HT1080 (cell line): ENCODE results near the gene MRFAP1. TPM values are rescaled to one million over a fixed set of nuclear protein-coding genes. Genes with fewer than 3 reads are reported as not detected.

Source experiments
- DNase-seq: peaks from one replicate; pipeline ENCODE4 v3.0.0-alpha.2; 2015; ENCODE audit warnings: low read depth
- polyA plus RNA-seq, 2 experiments: library from polyadenylated mRNA; depleted of rRNA; stranded (reverse); fragments of >200 nt; gene quantifications; 2 replicates each; pipeline ENCODE4 v1.2.3, GENCODE V29; 2015
- total RNA-seq: library from RNA; depleted of rRNA; stranded (reverse); fragments of >200 nt; shearing (Covaris generic); gene quantifications from 2 replicates; pipeline ENCODE4 v1.2.3, GENCODE V29; 2014; rRNA removed

MRFAP1 gene
- total RNA-seq, result 126 and 155 TPM in 2 replicates
- 374 and 385 TPM in 2 replicates for polyA plus RNA-seq (2015; cell fraction: cytosol; rRNA removed)
- polyA plus RNA-seq (2015; cell fraction: nucleus; rRNA removed), result 183 and 194 TPM in 2 replicates

DNA sequence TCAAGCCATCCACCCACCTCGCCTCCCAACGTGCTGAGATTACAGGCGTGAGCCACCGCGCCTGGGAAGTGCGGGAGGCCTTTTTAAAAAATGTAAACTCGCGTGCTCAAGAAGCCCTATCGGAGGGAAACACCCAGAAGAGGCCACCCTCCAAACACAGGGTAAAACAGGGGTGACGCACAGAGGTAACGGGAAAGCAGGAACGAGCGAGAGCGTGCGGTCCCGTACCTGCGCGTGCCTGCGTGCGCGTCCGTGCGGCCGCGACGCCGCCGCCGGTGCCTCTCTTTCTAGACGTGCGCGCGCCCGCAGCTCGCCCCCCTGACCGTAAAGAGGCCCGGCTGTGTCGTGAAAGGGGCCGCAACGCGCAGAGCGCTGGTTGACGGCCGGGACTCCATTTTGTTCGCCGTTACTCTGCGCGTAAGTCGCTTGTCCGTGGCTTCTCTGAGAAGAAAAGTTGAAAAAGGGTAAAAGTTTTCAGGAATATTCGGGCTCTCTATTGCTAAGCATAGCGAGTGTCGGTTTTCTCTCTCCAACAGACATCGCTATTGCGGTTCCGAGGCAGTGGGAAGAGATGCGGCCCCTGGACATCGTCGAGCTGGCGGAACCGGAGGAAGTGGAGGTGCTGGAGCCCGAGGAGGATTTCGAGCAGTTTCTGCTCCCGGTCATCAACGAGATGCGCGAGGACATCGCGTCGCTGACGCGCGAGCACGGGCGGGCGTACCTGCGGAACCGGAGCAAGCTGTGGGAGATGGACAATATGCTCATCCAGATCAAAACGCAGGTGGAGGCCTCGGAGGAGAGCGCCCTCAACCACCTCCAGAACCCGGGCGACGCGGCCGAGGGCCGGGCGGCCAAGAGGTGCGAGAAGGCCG lies at the start of gene MRFAP1:
TSS of gene MRFAP1 (plus strand) at position 394 of the 872 bp plus-strand sequence. CDS start at position 572, 178 bp downstream.
- peak; percentile 93 for DNase-seq

DNA sequence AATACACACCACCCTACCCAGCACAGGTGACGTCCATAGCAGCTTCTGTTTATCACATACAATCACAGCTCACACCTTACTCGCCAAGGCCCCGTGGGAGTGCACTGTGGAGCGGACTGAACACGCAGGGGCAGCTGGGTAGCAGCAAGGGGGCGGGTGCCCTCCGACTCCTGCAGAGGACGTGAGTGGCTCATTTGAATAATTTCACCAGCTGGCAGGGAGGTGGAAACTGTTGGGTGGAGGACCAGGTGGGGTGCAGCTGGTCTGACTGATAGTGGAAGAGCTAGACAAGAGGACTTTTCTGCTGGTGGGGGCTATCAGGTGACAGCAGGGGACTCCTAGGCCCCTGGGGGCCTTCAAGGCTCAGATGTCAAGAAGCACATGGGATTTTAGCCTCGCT lies 49.2 kb upstream of the MRFAP1 start:
- DNase-seq, result no peak

GRCh38 chr4:6591781-6592180 lies 48.7 kb upstream of the MRFAP1 start:
- no peak for DNase-seq

GRCh38 chr4:6592804-6593563 lies 47.5 kb upstream of the MRFAP1 start:
- DNase-seq, result no peak

DNA sequence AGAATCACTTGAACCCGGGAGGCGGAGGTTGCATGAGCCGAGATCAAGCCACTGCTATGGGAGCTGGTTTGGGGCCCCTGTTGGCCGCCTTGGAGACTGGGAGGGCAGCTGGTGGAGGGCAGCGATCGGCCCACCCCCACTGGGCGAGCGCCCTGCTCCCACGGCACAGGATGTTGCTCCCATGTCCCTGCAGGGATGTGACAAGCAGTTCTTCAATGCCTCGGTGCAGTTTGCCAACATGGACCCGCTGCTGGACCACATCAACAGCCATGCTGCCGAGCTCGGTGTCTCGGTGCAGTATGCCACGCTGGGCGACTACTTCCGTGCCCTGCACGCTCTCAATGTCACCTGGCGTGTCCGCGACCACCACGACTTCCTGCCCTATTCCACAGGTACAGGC lies 46.1 kb upstream of the MRFAP1 start:
- DNase-seq, result no peak

DNA sequence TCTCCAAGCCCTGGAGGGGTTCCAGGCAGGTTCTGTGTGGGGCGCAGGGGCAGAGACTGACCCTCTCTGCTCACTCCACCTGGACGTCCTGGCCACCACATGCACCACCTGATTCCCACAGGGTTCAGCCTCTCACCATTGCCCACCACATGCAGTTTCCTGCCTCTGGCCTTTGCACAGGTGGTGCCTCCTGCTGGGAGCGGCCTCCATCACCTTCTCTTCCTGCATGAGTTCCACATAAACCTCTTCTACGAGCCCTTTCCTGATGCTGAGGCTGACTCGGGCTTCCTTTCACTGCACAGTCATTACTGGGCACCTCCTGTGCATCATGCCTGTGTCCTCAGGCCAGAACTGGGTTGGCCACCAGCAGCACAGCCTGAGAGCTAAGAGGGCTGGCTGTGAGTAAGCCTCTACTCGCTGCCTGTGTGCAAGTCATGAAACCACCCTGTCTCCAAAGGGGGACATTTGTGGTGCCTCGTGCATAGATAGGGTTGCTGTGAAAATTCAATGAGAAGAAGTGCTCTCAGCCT lies 45.6 kb upstream of the MRFAP1 start:
- peak; percentile 58 for DNase-seq

GRCh38 chr4:6595897-6596537 lies 44.5 kb upstream of the MRFAP1 start:
- DNase-seq, result no peak

DNA sequence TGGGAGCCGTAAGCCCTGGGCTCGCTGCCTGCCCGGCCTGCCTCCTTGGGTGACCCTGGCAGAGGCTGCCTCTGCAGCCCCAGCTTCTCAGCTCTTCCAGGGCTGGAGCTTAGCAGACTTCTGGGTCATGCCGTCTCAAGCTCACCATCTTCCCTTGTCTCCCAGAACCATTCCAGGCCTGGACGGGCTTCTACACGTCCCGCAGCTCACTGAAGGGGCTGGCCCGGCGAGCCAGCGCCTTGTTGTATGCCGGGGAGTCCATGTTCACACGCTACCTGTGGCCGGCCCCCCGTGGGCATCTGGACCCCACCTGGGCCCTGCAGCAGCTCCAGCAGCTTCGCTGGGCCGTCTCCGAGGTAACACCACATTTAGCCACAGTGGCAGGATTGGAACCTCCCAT lies 43.5 kb upstream of the MRFAP1 start:
- no peak for DNase-seq

- no peak for DNase-seq
Observed at GRCh38 chr4:6598127-6598526, 42.4 kb upstream of the MRFAP1 start.

- DNase-seq, result no peak
Observed at GRCh38 chr4:6598641-6599040, 41.8 kb upstream of the MRFAP1 start.

DNA sequence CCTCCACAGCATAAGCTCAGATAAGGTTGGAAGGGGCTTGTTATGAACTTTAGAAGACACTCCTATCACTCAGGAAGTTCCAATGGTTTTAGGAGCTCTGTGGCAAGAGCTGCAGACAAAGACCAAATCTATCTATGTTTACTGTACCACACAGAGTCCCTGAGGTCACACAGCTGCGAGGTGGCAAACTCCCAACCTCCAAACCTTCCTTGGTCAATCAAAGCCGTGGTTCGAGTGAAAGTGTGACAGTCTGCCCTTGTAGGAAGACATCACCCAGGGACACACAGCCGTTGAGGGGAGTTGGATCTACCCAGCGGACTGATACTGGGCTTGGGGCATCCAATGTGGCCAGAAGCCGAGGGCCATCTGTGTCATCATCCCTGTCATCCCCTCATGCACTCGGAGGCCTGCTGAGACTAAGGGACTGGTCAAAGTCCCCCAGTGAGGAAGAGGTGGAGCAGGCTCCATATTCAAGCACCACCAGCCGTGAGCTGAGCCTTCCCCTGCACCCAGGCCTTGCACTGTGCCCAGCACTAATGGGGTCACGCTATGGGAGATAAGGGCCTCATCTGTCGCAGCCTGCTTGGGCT lies 38.7 kb upstream of the MRFAP1 start:
- DNase-seq, result no peak

- DNase-seq, result no peak
Observed at GRCh38 chr4:6602289-6602688, 38.2 kb upstream of the MRFAP1 start.

- no peak for DNase-seq
Observed at GRCh38 chr4:6603128-6603527, 37.4 kb upstream of the MRFAP1 start.

- DNase-seq, result no peak
Observed at GRCh38 chr4:6605114-6605513, 35.4 kb upstream of the MRFAP1 start.

- DNase-seq, result no peak
Observed at GRCh38 chr4:6605605-6606004, 34.9 kb upstream of the MRFAP1 start.

DNA sequence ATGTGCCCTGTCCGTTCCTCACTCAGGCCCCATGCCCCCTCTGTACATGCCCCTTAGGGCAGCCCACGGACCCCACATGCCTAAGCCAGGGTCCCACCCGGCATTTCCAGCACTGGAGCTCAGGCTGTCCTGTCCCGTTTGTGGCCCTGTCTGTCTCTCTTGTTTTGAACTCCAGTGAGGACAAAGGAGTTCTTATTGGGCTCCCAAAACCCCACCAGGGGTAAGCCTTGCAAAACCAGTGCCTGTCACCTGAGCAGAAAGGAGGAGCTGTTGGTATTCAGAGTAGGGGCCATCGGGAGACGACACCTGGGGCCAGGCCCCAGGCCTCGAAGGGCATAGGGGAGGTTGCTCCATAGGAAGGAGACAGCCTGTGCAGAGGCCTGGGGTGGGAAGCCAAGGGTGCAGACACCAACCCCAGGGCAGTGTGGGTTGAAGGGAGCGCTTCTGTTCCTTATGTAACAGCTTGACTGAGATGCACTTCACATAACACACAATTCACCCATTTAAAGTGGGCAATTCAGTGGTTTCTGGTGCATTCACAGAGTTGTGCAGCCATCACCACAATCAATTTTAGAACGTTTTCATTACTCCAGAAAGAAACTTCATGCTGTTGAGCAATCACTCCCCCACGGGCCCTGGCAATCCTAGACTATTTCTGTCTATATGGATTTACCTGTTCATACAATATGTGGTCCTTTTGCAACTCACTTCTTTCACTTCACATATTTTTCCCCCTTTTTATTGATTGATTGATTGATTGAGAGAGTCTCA lies 33.8 kb upstream of the MRFAP1 start:
- DNase-seq, result no peak

DNA sequence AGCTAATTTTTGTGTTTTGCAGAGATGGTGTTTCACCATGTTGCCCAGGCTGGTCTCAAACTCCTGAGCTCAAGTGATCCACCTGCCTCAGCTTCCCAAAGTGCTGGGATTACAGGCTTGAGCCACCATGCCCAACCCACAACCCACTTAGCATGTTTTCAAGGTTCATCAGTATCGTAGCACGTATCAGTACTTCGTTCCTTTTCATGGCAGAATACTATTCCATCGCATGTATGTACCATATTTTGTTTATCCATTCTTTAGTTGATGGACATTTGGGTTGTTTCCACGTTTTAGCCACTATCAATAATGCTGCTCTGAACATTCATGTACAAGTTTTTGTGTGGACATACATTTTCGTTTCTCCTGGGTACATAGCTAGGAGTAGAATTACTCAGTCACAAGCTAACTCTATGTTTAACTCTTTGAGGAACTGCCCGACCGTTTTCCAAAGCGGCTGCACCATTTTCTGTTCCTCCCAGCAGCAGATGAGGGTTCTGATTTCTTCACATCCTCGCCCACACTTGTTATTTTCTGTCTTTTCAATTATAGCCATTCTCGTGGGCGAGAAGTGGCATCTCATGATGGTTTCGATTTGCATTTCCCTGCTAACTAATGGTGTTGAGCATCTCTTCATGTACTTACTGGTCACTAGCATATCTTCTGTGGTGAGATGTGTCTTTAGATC lies 33.0 kb upstream of the MRFAP1 start:
- no peak for DNase-seq

DNA sequence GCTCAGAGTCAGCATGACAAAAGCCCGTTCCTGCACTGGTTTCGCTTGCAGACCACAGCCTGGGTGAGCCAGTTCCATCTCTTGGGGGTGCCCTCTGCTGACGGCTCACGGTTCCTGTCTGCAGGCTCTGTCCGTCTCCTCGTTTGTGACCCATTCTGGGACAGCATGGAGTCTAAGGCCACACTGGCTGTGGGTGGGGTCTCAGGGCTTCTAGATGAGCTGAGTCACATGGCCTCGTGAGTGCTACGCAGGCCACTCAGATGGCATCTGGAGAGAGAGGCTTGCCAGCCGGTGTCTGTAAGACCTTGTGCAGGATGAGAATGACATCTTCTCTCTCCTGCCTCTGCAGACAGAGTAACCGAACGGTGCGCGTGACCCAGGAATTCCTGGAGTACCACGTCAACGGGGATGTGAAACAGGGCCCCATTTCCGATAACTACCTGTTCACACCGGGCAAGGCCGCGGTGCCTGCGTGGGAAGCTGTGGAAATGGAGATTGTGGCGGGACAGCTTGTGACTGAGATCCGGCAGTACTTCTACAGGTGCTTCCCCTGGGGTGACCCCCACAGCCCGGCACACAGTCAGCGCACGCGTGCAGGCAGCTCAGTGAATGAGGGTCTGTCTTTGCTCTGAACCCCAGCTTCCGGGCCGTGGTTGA lies 31.6 kb upstream of the MRFAP1 start:
- no peak for DNase-seq

GRCh38 chr4:6609415-6610079 lies 30.9 kb upstream of the MRFAP1 start:
- DNase-seq, result no peak
